ENCODE results near the gene RPL10A.
"Not testable (repeated sequence)": the region's sequence is repeated elsewhere in the genome, so short reads cannot be mapped to it uniquely, and the experiment has no call there.

RPL10A gene

GRCh38 chr6:35515939-35516338 lies 47.7 kb downstream of the RPL10A start:
- DNase-seq, result not testable (repeated sequence)

GRCh38 chr6:35516712-35517111 lies 48.5 kb downstream of the RPL10A start:
- no peak for DNase-seq

GRCh38 chr6:35517978-35518377 lies 49.8 kb downstream of the RPL10A start:
- not testable (repeated sequence) for DNase-seq

GRCh38 chr6:35518566-35519312 lies 50.5 kb downstream of the RPL10A start:
- no peak for DNase-seq

GRCh38 chr6:35519313-35520015 lies 51.3 kb downstream of the RPL10A start:
- no peak for DNase-seq

All from activated naive CD4-positive, alpha-beta T cell (primary cell).